H1 (cell line): ENCODE data around the gene PPIF. TPM values are rescaled to one million over a fixed set of nuclear protein-coding genes. Genes with fewer than 3 reads are reported as not detected.

Source experiments
- BCL11A ChIP-seq, 2 experiments: IDR thresholded peaks; one replicate each; pipeline ENCODE4 v1.6.1; 2011; ENCODE audit warnings: low read depth in 2 of 2, low read length in 2 of 2, mild to moderate bottlenecking in 2 of 2
- BRCA1 ChIP-seq: IDR thresholded peaks from 2 replicates; pipeline ENCODE4 v1.6.1; 2012; ENCODE audit warnings: low read depth, low read length, improper control_type of control experiment
- CBX5 ChIP-seq: fragments of 300-800, 300-1000 bp; sonication (generic); IDR thresholded peaks from 2 replicates; pipeline ENCODE4 v1.7.1; 2016; ENCODE audit warnings: antibody characterized with exemption, low read length, low read depth
- CHD1 ChIP-seq: IDR thresholded peaks from 2 replicates; pipeline ENCODE4 v1.6.1; 2012; ENCODE audit warnings: low read depth, low read length, improper control_type of control experiment
- CTCF ChIP-seq, 3 experiments: IDR thresholded peaks; 1 replicate in 2 of 3; 2 replicates in 1 of 3; pipeline versions ENCODE4 v1.5.1 to v1.6.1; 2011; ENCODE audit warnings: low read length in 3 of 3, mild to moderate bottlenecking in 3 of 3, inconsistent platforms in 2 of 3, low read depth in 1 of 3, moderate library complexity in 1 of 3; ENCODE audit not compliant: insufficient read depth in 1 of 3; ENCODE audit errors: control extremely low read depth in 1 of 3
- EGR1 ChIP-seq: IDR thresholded peaks from 2 replicates; pipeline ENCODE4 v1.6.1; 2011; ENCODE audit warnings: low read depth, low read length, borderline replicate concordance
- EZH2 ChIP-seq: fragments of 200-600 bp; sonication (generic); IDR thresholded peaks from 2 replicates; pipeline ENCODE4 v1.7.1; 2012; ENCODE audit warnings: low read depth, mild to moderate bottlenecking, moderate library complexity, low read length, inconsistent platforms; ENCODE audit not compliant: severe bottlenecking
- HDAC2 ChIP-seq, 2 experiments: fragments of 300-600 bp in 1 of 2; sonication (generic) in 1 of 2; IDR thresholded peaks; 2 replicates each; pipeline ENCODE4 v1.6.1; 2011 to 2012; ENCODE audit warnings: low read depth in 2 of 2, low read length in 2 of 2, mild to moderate bottlenecking in 2 of 2, moderate library complexity in 2 of 2, borderline replicate concordance in 1 of 2, inconsistent platforms in 1 of 2
- JUND ChIP-seq: IDR thresholded peaks from 2 replicates; pipeline ENCODE4 v1.6.1; 2011; ENCODE audit warnings: mild to moderate bottlenecking, improper control_type of control experiment, low read length
- KDM1A ChIP-seq: fragments of 200-600, 300-600 bp; sonication (generic); IDR thresholded peaks from 2 replicates; pipeline ENCODE4 v1.7.1; 2016; ENCODE audit warnings: mild to moderate bottlenecking, low read length, borderline replicate concordance
- KDM4A ChIP-seq: IDR thresholded peaks from one replicate; pipeline ENCODE4 v1.7.1; 2012; ENCODE audit warnings: low read depth, mild to moderate bottlenecking, moderate library complexity, low read length, inconsistent platforms; ENCODE audit not compliant: severe bottlenecking
- MAX ChIP-seq: IDR thresholded peaks from 2 replicates; pipeline ENCODE4 v1.6.1; 2012; ENCODE audit warnings: inconsistent platforms
- POLR2AphosphoS5 ChIP-seq: IDR thresholded peaks from 2 replicates; pipeline ENCODE4 v1.6.1; 2011; ENCODE audit warnings: low read depth, low read length
- RBBP5 ChIP-seq: IDR thresholded peaks from 2 replicates; pipeline ENCODE4 v1.7.1; 2012; ENCODE audit warnings: low read depth, mild to moderate bottlenecking, inconsistent platforms, low read length, moderate library complexity, borderline replicate concordance
- RXRA ChIP-seq: IDR thresholded peaks from 2 replicates; pipeline ENCODE4 v1.6.1; 2011; ENCODE audit warnings: low read depth, mild to moderate bottlenecking, low read length, moderate library complexity; ENCODE audit not compliant: insufficient read depth
- SAP30 ChIP-seq: fragments of 300-600 bp; sonication (generic); IDR thresholded peaks from 2 replicates; pipeline ENCODE4 v1.7.1; 2012; ENCODE audit warnings: low read length, moderate library complexity, mild to moderate bottlenecking, inconsistent platforms; ENCODE audit not compliant: insufficient read depth, insufficient replicate concordance
- SIX5 ChIP-seq: IDR thresholded peaks from 2 replicates; pipeline ENCODE4 v1.6.1; 2011; ENCODE audit warnings: mild to moderate bottlenecking, low read depth, low read length
- TAF1 ChIP-seq: IDR thresholded peaks from 2 replicates; pipeline ENCODE4 v1.6.1; 2011; ENCODE audit warnings: mild to moderate bottlenecking, low read depth, low read length
- TAF7 ChIP-seq: optimal IDR thresholded peaks from 2 replicates; pipeline ENCODE3; 2011; ENCODE audit warnings: low read depth, mild to moderate bottlenecking, inconsistent platforms, low read length, moderate library complexity, borderline replicate concordance
- TBP ChIP-seq: IDR thresholded peaks from 2 replicates; pipeline ENCODE4 v1.6.1; 2011; ENCODE audit warnings: low read depth, low read length, improper control_type of control experiment
- ZNF274 ChIP-seq: IDR thresholded peaks from 2 replicates; pipeline ENCODE4 v1.7.0; 2012; ENCODE audit warnings: low read length, borderline replicate concordance; ENCODE audit errors: extremely low read depth
- polyA plus RNA-seq, 7 experiments: library from polyadenylated mRNA; depleted of rRNA in 3 of 7; stranded (reverse) in 5 of 7; unstranded in 2 of 7; fragments of >200 nt in 5 of 7; fragments of 200-250 nt in 2 of 7; gene quantifications; 1 replicate in 5 of 7; 2 replicates in 1 of 7; 4 replicates in 1 of 7; pipeline versions ENCODE4 v1.2.1 to v1.2.3, GENCODE V29; 2011 to 2013; ENCODE audit warnings: missing spikeins in 2 of 7, mixed read lengths in 2 of 7
- total RNA-seq: library from RNA; stranded (reverse); fragmentation: NEBNext Ultra II Directional; extraction: Animal tissue kit (Norgen Biotek cat#: 25700); gene quantifications from 2 replicates; pipeline ENCODE4 v1.2.1, GENCODE V29; 2021

Gene PPIF
- total and polyA plus RNA-seq, 2 of the 8 experiments (the other 6 are each of a cell fraction or from before 2014, with no cell fraction given), result 70.2 to 77.6 TPM

GRCh38 chr10:79374312-79375191 is 27.3 kb downstream of the PPIF start (continued):
- TF ChIP-seq RBBP5 (no peak), BCL11A (IDR thresholded peaks at IDR 0.05; ENCODE audit: low read depth in 2 of 2, low read length in 2 of 2) (no peak), MAX (no peak), TAF7 (no peak), TAF1 (no peak), CBX5 (no peak), SIX5 (no peak), RXRA (no peak), BRCA1 (no peak), POLR2AphosphoS5 (no peak), CHD1 (no peak), KDM1A (no peak), CTCF (IDR thresholded peaks at IDR 0.05; ENCODE audit: control extremely low read depth in 1 of 3, insufficient read depth in 1 of 3, low read depth in 1 of 3, low read length in 3 of 3) (peak; percentile 86 to 97 (median 92)), JUND (peak; percentile 49; the same call in 1 of the 2 replicates), ZNF274 (no peak), KDM4A (no peak), EGR1 (no peak), EZH2 (no peak), HDAC2 (IDR thresholded peaks at IDR 0.05; ENCODE audit: borderline replicate concordance in 1 of 2, low read depth in 2 of 2, low read length in 2 of 2) (no peak), TBP (no peak), SAP30 (no peak)
